Cardiac muscle cell (in vitro differentiated cells and primary cell): Measurements from ENCODE around the gene MEGF11. TPM values are rescaled to one million over a fixed set of nuclear protein-coding genes. Genes with fewer than 3 reads are reported as not detected.

Experiments
- DNase-seq, 2 donors: peaks; one replicate each; pipeline versions ENCODE4 v3.0.0 to v3.0.0-alpha.2; 2010 to 2017; ENCODE audit warnings: low read depth in 1 of 2, low spot score in 1 of 2
- H3K27ac ChIP-seq: fragments of 200-600 bp; sonication (generic); 2 replicates; pipeline ENCODE4 v1.5.1; 2016
- H3K27me3 ChIP-seq: fragments of 200-600 bp; sonication (generic); 2 replicates; pipeline ENCODE4 v1.6.0; 2016; ENCODE audit warnings: control low read depth
- H3K36me3 ChIP-seq: fragments of 200-600 bp; sonication (generic); 2 replicates; pipeline ENCODE4 v1.5.1; 2016; ENCODE audit warnings: control low read depth
- H3K4me1 ChIP-seq: fragments of 200-600 bp; sonication (generic); 2 replicates; pipeline ENCODE4 v1.8.1; 2017; ENCODE audit warnings: low read depth, mild to moderate bottlenecking, mixed run types
- H3K4me3 ChIP-seq: fragments of 200-600 bp; sonication (generic); 2 replicates; pipeline ENCODE4 v1.5.1; 2016; ENCODE audit warnings: mild to moderate bottlenecking
- H3K9me3 ChIP-seq: fragments of 200-600 bp; sonication (generic); 2 replicates; pipeline ENCODE4 v1.5.1; 2017; ENCODE audit warnings: low read depth, mild to moderate bottlenecking, control low read depth
- polyA plus RNA-seq: library from polyadenylated mRNA; unstranded; fragments of >200 nt; fragmentation: Nextera tagmentation; extraction: Ambion mirVana; gene quantifications from 2 replicates; pipeline ENCODE4 v1.2.1, GENCODE V29; 2016
- total RNA-seq: library from RNA; depleted of rRNA; stranded (reverse); fragments of >200 nt; gene quantifications from 2 replicates; pipeline ENCODE4 v1.2.3, GENCODE V29; 2016
- TF ChIP-seq, protein P1 (sequence below): IDR thresholded peaks from 2 replicates; pipeline ENCODE4 v1.5.1; 2012; ENCODE audit warnings: low read depth, mild to moderate bottlenecking, low read length

The MEGF11 gene
- total and polyA plus RNA-seq, 2 experiments from 2014 or later, result 0.30 TPM; not detected in 1

DNA sequence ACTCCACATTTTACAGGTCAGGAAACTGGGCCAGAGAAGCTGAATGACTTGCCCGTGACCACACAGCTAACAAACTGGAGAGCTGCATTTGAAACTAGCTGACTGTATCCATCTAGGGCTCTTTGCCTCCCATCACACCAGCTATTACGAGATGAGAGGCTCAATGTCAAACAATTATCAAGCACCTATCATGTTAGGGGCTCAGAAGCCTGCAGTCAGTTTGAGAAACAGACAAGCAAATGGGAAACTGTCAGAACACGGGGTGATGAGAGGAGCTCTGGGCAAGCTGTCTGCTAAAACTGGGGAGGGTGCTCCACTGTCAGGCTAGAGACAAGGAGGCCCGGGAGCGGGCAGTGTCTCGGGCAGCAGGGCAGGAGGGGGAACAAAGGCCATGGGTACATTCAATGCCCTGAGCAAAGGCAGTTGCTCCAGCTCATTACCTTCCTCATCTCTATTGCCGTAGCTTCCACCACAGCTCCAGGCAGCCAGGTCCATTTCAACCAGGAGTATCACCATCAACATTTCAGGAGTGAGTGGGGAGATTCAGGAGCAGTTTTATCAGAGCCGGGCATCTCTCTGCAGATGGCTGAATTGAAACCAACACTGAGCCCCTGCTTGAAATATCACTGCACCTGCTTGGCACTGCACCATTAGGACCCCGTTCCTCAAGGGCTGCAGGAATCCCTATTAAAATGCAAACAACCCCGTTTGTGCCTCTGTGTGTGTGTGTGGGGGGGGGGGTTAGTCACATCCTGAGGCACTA is 261.6 kb downstream of the MEGF11 start:
- H3K27me3 ChIP-seq, result no peaks in the 10 kb centered on the region
- H3K9me3 ChIP-seq, result no peaks in the 10 kb centered on the region
- no peak overlapping the region for H3K4me3 ChIP-seq
- DNase-seq, result no peak
- H3K27ac ChIP-seq, result no peak overlapping the region
- H3K36me3 ChIP-seq, result no peaks in the 10 kb centered on the region
- H3K4me1 ChIP-seq, result no peaks in the 10 kb centered on the region
- TF ChIP-seq, protein P1, sequence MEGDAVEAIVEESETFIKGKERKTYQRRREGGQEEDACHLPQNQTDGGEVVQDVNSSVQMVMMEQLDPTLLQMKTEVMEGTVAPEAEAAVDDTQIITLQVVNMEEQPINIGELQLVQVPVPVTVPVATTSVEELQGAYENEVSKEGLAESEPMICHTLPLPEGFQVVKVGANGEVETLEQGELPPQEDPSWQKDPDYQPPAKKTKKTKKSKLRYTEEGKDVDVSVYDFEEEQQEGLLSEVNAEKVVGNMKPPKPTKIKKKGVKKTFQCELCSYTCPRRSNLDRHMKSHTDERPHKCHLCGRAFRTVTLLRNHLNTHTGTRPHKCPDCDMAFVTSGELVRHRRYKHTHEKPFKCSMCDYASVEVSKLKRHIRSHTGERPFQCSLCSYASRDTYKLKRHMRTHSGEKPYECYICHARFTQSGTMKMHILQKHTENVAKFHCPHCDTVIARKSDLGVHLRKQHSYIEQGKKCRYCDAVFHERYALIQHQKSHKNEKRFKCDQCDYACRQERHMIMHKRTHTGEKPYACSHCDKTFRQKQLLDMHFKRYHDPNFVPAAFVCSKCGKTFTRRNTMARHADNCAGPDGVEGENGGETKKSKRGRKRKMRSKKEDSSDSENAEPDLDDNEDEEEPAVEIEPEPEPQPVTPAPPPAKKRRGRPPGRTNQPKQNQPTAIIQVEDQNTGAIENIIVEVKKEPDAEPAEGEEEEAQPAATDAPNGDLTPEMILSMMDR, result no peak

DNA sequence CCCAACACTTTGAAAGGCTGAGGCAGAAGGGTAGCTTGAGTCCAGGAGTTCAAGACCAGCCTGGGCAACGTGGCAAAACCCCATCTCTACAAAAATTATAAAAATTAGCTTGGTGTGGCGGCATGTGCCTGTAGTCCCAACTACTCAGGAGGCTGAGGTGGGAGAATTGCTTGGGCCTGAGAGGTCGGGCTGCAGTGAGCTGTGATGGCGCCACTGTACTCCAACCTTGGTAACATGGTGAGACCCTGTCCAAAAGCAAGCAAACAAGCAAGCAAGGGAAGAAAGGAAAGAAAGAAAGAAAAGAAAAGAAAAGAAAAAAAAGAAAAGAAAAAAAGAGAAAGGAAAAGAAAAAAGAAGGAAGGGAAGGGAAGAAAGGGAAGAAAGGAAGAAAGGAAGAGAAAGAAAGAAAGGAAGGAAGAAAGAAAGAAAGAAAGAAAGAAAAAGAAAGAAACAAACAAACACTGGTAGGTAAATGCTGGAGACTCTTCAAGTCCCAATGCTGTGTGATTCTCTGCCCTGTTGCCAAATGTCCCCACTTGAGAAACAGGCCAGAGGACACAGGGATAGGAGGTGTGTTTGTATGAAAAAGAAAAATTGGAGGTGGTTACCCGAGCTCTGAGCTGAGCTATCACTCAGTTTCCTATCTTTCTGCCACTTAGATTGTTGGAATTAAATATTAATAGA is 263.1 kb downstream of the MEGF11 start:
- H3K27me3 ChIP-seq, result no peaks in the 10 kb centered on the region
- H3K4me3 ChIP-seq, result no peak overlapping the region
- no peaks in the 10 kb centered on the region for H3K4me1 ChIP-seq
- no peak overlapping the region for H3K27ac ChIP-seq
- no peaks in the 10 kb centered on the region for H3K9me3 ChIP-seq
- TF ChIP-seq, protein P1, result no peak
- no peaks in the 10 kb centered on the region for H3K36me3 ChIP-seq
- DNase-seq, result no peak

DNA sequence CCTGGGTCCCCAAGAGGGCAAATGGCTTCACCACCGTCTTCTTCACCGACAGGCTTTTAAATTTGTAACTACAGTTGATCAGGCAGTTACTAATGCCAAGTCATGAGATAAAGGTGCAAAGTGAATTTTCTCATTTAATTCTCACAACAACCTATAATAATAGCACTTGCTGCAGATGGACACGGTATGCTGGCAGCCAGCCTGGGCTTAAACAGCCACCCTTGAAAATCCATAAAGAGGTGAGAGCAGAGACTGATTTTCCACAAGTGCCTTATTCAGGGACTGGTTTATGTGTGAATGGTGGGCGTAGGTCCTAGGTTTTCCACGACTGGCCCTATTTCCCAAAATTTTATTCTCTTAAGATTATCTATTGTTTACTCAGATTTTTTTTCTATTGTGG is 266.4 kb downstream of the MEGF11 start:
- Histone ChIP-seq H3K27ac (no peak overlapping the region), H3K36me3 (no peaks in the 10 kb centered on the region), H3K9me3 (no peaks in the 10 kb centered on the region), H3K27me3 (peaks cover 17% of the 10 kb centered on the region), H3K4me3 (no peak overlapping the region), H3K4me1 (no peaks in the 10 kb centered on the region)
- TF ChIP-seq, protein P1, result no peak
- no peak for DNase-seq

DNA sequence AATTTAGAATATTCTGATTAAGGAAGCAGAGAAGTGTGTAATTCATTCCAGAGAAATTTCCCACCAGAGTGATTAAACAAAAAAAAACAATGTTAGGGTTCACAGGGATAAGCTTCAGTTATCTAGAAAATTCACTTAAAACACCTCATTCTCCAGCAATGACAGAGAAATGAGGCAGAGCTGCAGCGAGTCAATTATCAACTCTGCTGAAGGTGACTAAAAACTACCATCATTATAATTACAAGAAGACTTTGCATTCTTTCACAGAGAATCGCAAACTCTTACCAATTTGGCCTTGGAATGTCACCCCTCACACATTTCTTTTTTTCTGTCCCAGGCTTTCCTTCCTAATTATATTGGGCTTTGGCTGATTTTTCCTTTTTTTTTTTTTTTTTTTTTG is 267.1 kb downstream of the MEGF11 start:
- no peak for DNase-seq
- Histone ChIP-seq H3K27me3 (peaks cover 19% of the 10 kb centered on the region), H3K9me3 (no peaks in the 10 kb centered on the region), H3K4me3 (no peak overlapping the region), H3K27ac (no peak overlapping the region), H3K36me3 (no peaks in the 10 kb centered on the region), H3K4me1 (no peaks in the 10 kb centered on the region)
- TF ChIP-seq, protein P1, result no peak

DNA sequence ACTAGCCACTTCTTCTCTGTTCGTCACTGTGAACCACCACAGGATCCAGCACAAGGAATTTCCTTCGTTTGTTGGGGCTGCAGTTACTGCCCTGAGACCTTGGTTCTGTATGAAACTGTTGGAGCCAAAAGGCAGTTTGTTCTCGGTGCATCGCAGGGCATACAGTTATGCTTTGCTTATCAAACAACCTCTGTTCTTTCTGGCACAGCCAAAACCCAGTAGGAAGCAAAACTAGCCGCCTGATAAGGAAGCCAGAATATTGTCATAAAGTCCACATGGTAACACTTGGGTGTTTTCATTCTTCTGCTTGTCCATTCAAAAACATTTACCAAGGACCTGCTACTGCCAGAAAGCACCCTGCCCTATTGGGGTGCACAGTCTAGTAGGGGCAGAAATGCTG is 268.2 kb downstream of the MEGF11 start:
- H3K9me3 ChIP-seq, result no peaks in the 10 kb centered on the region
- H3K27me3 ChIP-seq, result peaks cover 19% of the 10 kb centered on the region
- TF ChIP-seq, protein P1, result no peak
- no peak for DNase-seq
- H3K4me1 ChIP-seq, result no peaks in the 10 kb centered on the region
- no peak overlapping the region for H3K27ac ChIP-seq
- no peaks in the 10 kb centered on the region for H3K36me3 ChIP-seq
- no peak overlapping the region for H3K4me3 ChIP-seq
